ENCODE data around the gene RBM17. TPM values are rescaled to one million over a fixed set of nuclear protein-coding genes. Genes with fewer than 3 reads are reported as not detected.
"Not testable (repeated sequence)": the region's sequence is repeated elsewhere in the genome, so short reads cannot be mapped to it uniquely, and the experiment has no call there.

RBM17 gene
- 167 and 176 TPM in 2 replicates for total RNA-seq

GRCh38 chr10:6088721-6089333, at the start of gene RBM17:
Gene RBM17 (plus strand): TSS chr10:6089034. CDS start chr10:6097066, 8,032 bp downstream.
- intact Hi-C loops (cut with micrococcal nuclease): loop anchor here (1.0 to 10.0 kb wide), 11 partner anchors 38 to 644 kb away; partner anchors contain the start of genes FBH1, GDI2, PFKFB3 and TASOR2

DNA sequence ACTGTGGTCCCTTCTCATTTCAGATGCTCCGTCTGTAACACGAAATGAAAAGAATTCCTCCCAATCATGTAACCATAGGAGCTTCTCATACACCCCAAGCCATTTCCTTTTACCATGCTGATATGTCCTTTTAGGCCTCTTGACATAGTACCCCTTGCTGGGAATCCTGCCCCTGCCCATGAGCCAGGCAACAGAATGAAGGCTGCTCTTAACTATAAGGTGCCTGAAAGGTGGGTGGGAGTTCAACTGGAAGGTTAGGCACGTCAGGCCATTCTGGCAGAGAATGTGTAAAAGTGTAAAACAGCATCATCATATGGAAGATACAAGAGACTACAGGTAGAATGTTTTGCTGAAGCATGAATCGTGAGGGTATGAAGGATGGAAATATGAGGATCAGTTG, 49.1 kb upstream of the RBM17 start:
- intact Hi-C loops (cut with micrococcal nuclease): loop anchor here (2.0 kb wide), 1 partner anchor 63 kb away; the partner anchor contains the start of gene IL15RA

- intact Hi-C loops (cut with micrococcal nuclease): no loop called here
Observed at GRCh38 chr10:6040205-6040604, 48.6 kb upstream of the RBM17 start.

- intact Hi-C loops (cut with micrococcal nuclease): not testable (repeated sequence)
Observed at GRCh38 chr10:6043377-6043776, 45.5 kb upstream of the RBM17 start.

DNA sequence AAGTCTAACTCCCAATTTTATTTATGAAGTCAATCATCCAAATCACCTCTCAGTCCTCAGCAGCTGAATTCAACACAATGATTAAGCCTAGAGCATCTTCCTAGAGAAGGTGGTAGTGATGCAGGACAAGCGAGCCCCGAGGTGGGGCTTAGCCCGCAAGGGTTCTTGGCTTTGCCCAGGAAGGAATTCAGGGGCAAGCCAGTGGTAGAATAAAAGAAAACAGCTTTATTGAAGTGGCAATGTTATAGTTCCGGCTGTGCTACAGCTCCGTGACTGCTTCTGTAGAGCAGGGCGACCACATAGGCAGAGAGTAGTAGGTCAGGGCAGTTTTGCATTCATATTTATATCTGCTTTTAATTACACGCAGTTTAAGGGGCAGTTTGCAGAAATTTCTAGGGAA, 44.8 kb upstream of the RBM17 start:
- intact Hi-C loops (cut with micrococcal nuclease): loop anchor here (2.0 kb wide), 1 partner anchor 15 kb away; no protein-coding TSS in a partner anchor

DNA sequence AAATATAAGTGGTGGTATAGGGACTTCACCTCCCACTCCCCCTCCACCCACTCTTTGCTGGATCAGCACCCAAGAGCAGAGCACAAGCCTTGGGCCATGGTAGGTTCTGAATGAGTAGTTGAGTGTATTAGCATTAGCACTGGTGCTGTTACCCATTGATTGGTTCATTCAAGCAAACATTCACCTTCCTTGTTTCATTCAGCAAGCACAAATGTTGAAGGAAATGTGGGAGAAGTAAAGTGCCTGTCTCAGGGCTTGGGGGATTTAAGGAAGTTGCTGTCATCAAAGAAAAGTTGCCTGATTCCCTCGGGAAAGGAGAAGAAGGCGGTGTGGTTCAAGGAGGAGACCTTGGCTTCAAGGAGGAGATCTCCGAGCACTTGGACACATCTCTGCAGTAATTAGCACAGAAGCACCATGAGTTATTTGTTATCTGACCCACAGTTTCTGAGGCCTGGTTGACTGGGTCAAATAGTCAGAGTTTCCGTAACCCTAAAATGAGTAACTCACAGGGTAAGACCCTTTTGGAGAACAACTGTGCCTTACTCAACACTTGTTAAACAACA, 44.0 kb upstream of the RBM17 start:
- intact Hi-C loops (cut with micrococcal nuclease): loop anchor here (2.0 kb wide), 1 partner anchor 14 kb away; no protein-coding TSS in a partner anchor

DNA sequence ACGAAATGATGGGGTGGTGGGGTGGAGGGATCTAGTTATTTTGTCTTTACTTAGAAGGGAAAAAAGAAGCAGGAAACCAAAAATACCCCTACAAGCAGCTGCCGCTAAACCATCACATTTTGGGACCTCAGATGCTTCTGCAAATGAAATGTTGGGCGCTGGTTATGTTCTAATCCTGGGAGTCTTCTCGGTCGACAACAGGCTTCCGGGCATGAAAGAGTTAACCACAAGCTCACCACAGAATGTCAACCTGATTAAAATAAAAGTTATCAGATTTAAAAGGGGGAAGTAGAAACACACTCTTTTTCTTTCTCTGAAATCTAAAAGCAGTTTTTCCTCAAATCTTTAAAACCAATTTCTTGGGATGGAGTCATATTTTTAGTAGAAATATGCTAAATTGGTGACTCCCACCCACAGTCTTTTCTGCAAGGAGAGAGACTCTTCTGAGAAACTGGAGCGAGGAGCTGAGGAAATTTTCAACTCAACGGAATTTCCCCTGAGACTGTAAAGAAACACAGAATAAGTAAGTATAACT, 43.5 kb upstream of the RBM17 start:
- intact Hi-C loops (cut with micrococcal nuclease): loop anchor here (2.0 kb wide), 1 partner anchor 13 kb away; no protein-coding TSS in a partner anchor

DNA sequence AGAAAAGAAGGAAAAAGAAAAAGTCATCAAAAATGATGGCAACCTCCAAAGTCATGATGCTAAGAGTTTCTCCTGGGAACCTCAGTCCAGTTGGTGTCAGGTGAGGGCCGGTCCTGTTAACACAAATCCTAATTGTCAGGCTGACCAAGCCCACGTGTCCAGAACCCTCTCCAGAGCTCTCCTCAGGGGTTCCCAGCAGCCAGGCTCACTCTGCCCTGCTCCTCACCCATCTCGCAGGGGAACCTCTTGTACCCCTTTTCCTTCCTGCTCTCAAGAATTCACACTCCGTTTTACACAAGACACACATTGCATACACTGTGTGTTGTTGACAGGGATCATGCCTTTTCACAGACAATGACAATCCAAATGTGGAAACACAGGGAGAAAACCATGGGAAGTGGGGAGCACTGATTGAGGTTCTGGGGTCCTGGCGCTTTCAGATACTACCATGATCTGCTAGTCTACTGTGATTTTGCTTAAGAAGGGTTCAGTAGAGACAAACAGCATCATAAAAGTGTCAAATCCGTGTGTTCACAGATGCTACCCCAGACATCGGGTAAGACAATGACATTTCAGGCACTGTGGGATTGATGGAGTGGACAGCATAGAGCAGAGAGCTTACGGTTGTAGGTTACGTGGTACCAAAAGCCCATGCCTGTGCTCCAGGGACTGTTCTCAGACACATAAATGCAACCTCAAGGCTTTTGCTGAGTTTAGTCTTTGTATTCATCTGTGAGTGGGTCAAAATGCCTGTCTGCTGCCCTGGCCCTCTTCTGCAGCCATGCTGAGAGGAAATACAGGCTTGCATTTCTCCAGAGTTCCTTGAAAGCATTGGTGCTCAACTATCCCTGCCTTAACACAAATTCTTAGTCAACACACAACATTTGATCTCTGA, 42.7 kb upstream of the RBM17 start:
- intact Hi-C loops (cut with micrococcal nuclease): loop anchor here (1.0 to 2.0 kb wide), 2 partner anchors 8 to 13 kb away; no protein-coding TSS in a partner anchor

DNA sequence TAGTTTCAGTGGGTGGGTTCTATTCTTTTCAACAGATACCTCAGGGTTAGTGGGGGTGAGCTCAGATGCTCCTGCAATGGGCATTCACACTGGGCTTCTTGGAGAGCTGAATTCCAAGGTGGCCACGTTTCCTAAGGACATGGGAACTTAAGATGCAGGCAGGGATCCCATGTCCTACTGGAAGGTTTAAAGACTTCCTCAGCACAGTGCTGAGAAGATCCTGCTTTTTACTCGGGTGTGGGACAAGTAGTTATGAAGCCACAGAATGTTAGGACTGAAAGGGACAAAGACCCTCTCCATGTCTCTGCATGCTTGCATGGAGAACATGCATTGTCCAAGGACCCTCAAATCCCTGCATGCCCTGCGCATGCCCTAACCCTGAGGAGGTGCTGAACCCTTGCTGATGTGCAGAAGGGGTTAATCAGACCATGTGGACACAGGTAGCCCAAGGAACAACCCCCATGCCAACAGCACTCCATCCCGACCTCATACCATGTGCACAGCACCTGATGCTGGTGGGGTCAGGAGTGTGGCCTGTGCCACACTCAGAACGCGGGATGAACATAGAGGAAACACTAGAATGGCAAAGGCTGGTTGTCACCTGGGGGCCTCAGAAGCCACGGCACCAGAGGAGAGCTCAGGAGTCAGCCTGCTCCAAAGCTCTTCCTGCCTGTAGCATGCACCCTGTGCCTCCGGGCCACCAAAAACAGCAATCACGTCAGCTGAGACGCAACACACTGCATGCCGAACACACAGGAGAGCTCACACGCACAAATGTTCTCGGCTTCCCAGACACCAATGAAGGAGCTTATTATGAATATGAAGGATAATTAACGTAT, 41.8 kb upstream of the RBM17 start:
- intact Hi-C loops (cut with micrococcal nuclease): loop anchor here (1.0 kb wide), 2 partner anchors 9 to 158 kb away; partner anchors contain the start of gene ANKRD16

DNA sequence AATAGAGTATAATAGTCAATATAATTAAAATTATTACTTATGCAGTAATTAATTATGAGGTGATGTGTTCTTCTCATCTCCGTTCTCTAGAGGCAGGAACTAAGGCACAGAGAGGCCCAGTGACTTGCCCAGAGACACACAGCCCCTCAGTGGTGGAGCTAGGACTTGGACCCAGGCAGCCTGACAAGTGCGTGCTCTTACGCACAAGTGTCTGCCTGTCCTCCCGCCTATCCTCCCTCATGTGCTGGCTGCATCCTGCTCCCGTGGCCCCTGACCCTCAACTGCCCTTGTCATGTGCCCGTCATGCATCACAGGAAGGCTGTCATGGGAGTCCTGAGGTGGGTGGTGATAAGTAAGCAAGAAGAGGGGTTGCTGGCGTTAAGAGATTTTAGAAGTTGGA, 41.0 kb upstream of the RBM17 start:
- intact Hi-C loops (cut with micrococcal nuclease): loop anchor here (1.0 kb wide), 1 partner anchor 159 kb away; the partner anchor contains the start of gene ANKRD16

DNA sequence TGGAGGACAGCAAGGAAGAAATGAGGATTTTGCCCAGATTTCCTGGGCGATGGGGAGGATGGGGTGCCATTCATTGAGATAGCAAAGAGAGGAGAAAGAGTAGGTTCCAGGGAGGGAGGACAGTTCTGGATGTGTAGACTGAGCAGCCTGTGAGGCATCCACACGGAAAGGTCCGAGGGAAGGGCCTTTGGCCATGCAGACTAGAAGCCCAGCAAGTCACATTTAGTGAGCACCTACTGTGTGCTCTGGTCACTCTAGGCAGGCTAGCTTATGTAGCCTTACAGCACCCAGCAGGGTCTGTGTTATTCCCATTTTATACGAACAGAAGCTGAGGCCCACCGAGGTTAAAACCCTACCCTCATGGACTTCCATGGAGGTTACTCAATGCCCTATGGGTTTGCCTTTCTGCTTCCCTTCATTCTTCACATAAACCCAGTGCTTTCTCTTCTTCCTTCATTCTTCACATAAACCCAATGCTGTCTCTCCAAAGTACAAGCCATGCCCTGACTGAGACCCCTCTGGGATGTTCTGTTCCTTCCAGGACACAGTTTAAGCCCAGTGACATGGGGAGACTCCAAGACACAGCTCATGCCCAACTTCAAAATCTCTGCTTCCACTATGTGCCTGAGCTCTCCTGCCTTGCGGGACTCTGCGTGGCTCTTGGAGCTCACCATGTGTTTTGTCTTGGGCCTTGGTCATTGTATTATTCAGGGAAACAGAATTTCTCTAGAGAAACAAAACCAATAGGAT, 40.4 kb upstream of the RBM17 start:
- intact Hi-C loops (cut with micrococcal nuclease): no loop called here

GRCh38 chr10:6049031-6049400, 39.8 kb upstream of the RBM17 start:
- intact Hi-C loops (cut with micrococcal nuclease): no loop called here

DNA sequence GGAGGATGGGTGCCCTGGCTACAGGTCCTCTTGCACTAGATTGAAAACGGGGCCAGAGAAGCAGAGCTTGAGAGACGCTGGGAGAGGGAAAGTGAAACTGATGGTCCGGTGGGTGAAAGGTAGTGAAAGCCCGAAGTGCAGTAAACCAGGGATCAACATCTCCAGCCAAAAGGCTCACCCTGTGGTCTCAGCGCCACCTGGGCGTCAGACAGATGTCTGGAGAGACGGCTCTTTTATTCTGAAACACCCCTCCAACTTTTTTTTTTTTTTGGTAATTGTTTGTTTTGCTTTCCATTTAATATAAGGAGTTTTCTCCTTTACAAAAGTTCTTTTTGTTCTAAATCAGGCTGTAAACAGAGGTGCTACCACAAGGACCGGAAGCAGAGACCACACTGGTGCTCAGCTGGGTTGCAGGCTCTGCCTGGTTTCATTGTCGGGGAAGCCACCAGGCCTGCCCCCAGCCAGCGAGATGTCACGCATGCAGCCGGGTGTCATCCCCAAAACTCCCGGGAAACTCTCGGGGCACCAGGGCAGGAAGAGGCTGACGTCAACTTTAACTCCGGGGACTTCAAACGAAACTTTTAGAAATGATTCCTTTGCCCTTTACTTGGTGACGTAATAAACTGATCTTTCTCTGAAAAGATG, 37.9 kb upstream of the RBM17 start:
- intact Hi-C loops (cut with micrococcal nuclease): loop anchor here (1.0 to 10.0 kb wide), 12 partner anchors 11 to 2004 kb away; partner anchors contain the start of genes ANKRD16, GATA3, IL2RA and PFKFB3

DNA sequence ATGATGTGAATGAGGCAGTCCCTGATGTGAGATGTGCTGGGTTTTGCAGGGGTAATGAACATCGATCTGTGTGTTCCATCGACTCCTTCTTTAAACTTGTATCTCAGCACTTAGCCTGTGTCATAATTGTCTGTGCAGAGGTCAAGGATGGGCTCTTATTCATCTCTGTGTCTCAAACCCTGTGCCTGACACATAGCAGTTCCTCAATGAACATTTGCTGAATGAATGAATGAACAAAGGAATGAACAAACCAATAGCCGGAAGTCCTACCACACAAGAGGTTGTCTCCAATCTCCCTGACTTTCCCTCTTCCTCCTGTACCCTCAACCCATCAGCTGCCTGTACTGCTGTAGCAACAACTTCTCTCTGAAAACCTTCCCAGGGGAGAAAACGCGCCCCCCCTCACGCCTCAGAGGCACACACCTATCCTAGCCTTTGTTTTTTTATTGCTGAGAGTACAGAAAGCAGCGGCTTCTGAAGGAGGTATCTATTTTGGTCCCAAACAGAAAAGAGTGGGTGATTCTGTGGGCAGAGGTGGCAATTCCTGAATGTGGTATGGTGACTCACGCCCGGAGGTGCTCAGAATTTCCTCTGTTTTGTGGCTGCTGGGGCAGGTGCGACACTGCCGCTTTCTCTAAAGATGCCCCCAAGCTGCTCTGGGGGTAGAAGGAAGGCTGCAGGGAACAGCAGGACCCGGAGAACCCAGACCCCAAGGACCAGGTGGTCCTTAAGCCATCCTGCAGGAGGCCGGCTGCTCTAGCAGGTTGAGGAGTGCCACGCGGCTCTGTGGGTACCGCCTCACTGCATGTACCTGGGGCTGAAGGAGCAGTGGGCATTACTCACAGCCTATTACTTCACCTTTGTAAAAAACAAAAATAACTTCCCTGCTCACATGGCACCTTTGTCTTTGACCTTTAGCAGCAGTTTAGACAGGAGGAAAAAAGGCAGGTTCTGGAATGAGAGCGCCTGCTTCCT, 36.3 kb upstream of the RBM17 start:
- intact Hi-C loops (cut with micrococcal nuclease): loop anchor here (5.0 to 10.0 kb wide), 4 partner anchors 150 to 2002 kb away; partner anchors contain the start of genes GATA3, PFKFB3 and TASOR2

GRCh38 chr10:6053303-6053702, 35.5 kb upstream of the RBM17 start:
- intact Hi-C loops (cut with micrococcal nuclease): loop anchor here (5.0 to 10.0 kb wide), 4 partner anchors 149 to 2001 kb away; partner anchors contain the start of genes GATA3, PFKFB3 and TASOR2

- intact Hi-C loops (cut with micrococcal nuclease): loop anchor here (5.0 to 10.0 kb wide), 4 partner anchors 148 to 2001 kb away; partner anchors contain the start of genes GATA3, PFKFB3 and TASOR2
Observed at GRCh38 chr10:6053816-6054631, 34.8 kb upstream of the RBM17 start.

DNA sequence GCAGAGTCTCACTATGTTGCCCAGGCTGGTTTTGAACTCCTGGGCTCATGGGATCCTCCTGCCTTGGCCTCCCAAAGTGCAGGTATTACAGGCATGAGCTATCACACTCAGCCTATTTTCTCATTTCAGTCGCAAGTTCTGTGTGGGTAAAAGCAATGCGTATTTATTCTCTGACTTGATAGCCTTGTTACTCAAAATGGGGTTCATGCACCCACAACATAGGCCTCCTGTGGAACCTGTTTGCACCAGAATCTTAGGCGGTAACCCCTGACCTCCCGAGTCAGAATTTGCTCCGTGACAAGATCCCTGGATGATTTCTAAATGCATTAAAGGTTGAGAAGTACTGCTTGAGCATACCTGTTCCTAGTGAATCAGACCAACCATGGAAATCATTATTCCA, 34.0 kb upstream of the RBM17 start:
- intact Hi-C loops (cut with micrococcal nuclease): loop anchor here (5.0 to 10.0 kb wide), 4 partner anchors 147 to 2000 kb away; partner anchors contain the start of genes GATA3, PFKFB3 and TASOR2
